Mesendoderm (in vitro differentiated cells): Measurements from ENCODE around the gene C16orf95.
"Not testable (repeated sequence)": the region's sequence is repeated elsewhere in the genome, so short reads cannot be mapped to it uniquely, and the experiment has no call there.

Experiments used
- DNase-seq: peaks from one replicate; pipeline ENCODE4 v3.0.0; 2013
- H2AK5ac ChIP-seq: 2 replicates; pipeline ENCODE4 v1.6.1; 2013; ENCODE audit warnings: low read length, inconsistent platforms
- H2BK120ac ChIP-seq: 2 replicates; pipeline ENCODE4 v1.6.1; 2013; ENCODE audit warnings: low read depth, mild to moderate bottlenecking, low read length, moderate library complexity, mixed read lengths
- H2BK15ac ChIP-seq: replicated peaks from 2 replicates; pipeline ENCODE4 v1.6.1; 2013; ENCODE audit warnings: low read depth, mild to moderate bottlenecking, moderate library complexity
- H2BK5ac ChIP-seq: 2 replicates; pipeline ENCODE4 v1.6.1; 2013; ENCODE audit warnings: low read length, inconsistent platforms
- H3K18ac ChIP-seq: 2 replicates; pipeline ENCODE4 v1.6.1; 2013; ENCODE audit warnings: mild to moderate bottlenecking, low read length, mixed read lengths
- H3K23ac ChIP-seq: one replicate; pipeline ENCODE4 v1.6.1; 2013; ENCODE audit warnings: low read length
- H3K27ac ChIP-seq: 2 replicates; pipeline ENCODE4 v1.5.1; 2013; ENCODE audit warnings: low read depth, mild to moderate bottlenecking, inconsistent platforms, low read length, moderate library complexity
- H3K27me3 ChIP-seq: 2 replicates; pipeline ENCODE4 v1.6.1; 2013; ENCODE audit warnings: low read length, control low read depth, mild to moderate bottlenecking, inconsistent platforms; ENCODE audit not compliant: insufficient read depth, poor library complexity
- H3K36me3 ChIP-seq: 2 replicates; pipeline ENCODE4 v1.6.1; 2013; ENCODE audit warnings: low read length, inconsistent platforms; ENCODE audit not compliant: control insufficient read depth, insufficient read depth
- H3K4ac ChIP-seq: one replicate; pipeline ENCODE4 v1.6.1; 2013; ENCODE audit warnings: low read depth, mild to moderate bottlenecking, low read length, moderate library complexity
- H3K4me1 ChIP-seq: 2 replicates; pipeline ENCODE4 v1.6.1; 2013; ENCODE audit warnings: low read depth, low read length, inconsistent platforms; ENCODE audit not compliant: control insufficient read depth
- H3K4me2 ChIP-seq: 2 replicates; pipeline ENCODE4 v1.6.1; 2013; ENCODE audit warnings: low read length
- H3K4me3 ChIP-seq: 2 replicates; pipeline ENCODE4 v1.5.1; 2013; ENCODE audit warnings: mild to moderate bottlenecking, low read length
- H3K56ac ChIP-seq: one replicate; pipeline ENCODE4 v1.6.1; 2013; ENCODE audit warnings: low read length
- H3K79me1 ChIP-seq: 2 replicates; pipeline ENCODE4 v1.6.1; 2013; ENCODE audit warnings: low read length, inconsistent platforms
- H3K79me2 ChIP-seq: 2 replicates; pipeline ENCODE4 v1.6.1; 2013; ENCODE audit warnings: mild to moderate bottlenecking, low read length; ENCODE audit not compliant: control insufficient read depth, insufficient read depth
- H3K9ac ChIP-seq: 2 replicates; pipeline ENCODE4 v1.6.1; 2013; ENCODE audit warnings: low read length, inconsistent platforms
- H4K5ac ChIP-seq: one replicate; pipeline ENCODE4 v1.6.1; 2013; ENCODE audit warnings: low read length
- H4K8ac ChIP-seq: one replicate; pipeline ENCODE4 v1.6.1; 2013; ENCODE audit warnings: low read depth, mild to moderate bottlenecking, control low read depth, low read length, moderate library complexity
- WGBS: extraction: QIAGEN DNeasy Blood & Tissue Kit; methylation state at CpG from one replicate; pipeline ENCODE4 v1.1.7; 2013; ENCODE audit warnings: low lambda C conversion rate, missing lambda C conversion rate; ENCODE audit not compliant: insufficient coverage; ENCODE audit errors: extremely low coverage; 5-methylcytosine and 5-hydroxymethylcytosine counted together

Gene C16orf95

DNA sequence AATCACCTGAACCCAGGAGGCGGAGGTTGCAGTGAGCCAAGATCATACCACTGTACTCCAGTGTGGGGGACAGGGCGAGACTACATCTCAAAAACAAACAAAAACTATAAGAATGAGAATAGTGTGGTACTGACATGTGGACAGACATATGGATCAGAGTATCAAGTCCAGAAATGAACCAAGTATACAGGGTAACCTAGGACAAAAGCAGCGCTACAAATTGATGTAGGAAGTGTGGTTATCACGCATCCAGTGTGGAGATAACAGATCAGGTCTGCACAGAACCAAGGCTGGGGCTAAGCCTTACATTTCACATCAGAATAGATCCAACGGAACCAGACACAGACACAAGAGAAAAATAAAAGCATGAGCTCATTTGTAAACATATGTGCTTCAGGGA lies 23.0 kb upstream of the C16orf95 start:
- Histone ChIP-seq H2BK120ac (no peak overlapping the region), H3K27ac (no peak overlapping the region), H3K36me3 (no peaks in the 10 kb centered on the region), H2AK5ac (no peak overlapping the region), H3K4me2 (no peak overlapping the region), H3K56ac (no peak overlapping the region), H3K9ac (no peak overlapping the region), H3K4ac (no peak overlapping the region), H3K79me2 (no peaks in the 10 kb centered on the region), H4K5ac (no peak overlapping the region), H4K8ac (no peak overlapping the region), H3K27me3 (no peaks in the 10 kb centered on the region), H2BK5ac (no peak overlapping the region), H3K23ac (no peak overlapping the region), H3K4me1 (no peaks in the 10 kb centered on the region), H3K4me3 (no peak overlapping the region), H2BK15ac (no peak overlapping the region), H3K79me1 (no peaks in the 10 kb centered on the region), H3K18ac (no peak overlapping the region)
- WGBS = no CpG with 5 or more reads among the region's 5 CpGs
- DNase-seq = no peak

- no CpG with 5 or more reads among the region's 11 CpGs for WGBS
- H3K79me1 ChIP-seq, H2BK15ac ChIP-seq, H4K8ac ChIP-seq, H3K4me1 ChIP-seq, DNase-seq, H3K4me3 ChIP-seq, H3K4me2 ChIP-seq, H4K5ac ChIP-seq, H3K36me3 ChIP-seq, H3K18ac ChIP-seq, H3K27me3 ChIP-seq, H3K79me2 ChIP-seq, H2AK5ac ChIP-seq, H3K56ac ChIP-seq, H3K23ac ChIP-seq, H2BK120ac ChIP-seq, H3K4ac ChIP-seq, H2BK5ac ChIP-seq, H3K9ac ChIP-seq, H3K27ac ChIP-seq: not testable (repeated sequence)
Observed at GRCh38 chr16:87339724-87340105, 22.5 kb upstream of the C16orf95 start.

- no CpG with 5 or more reads among the region's 17 CpGs for WGBS
Observed at GRCh38 chr16:87339086-87339723, 22.0 kb upstream of the C16orf95 start.

GRCh38 chr16:87338155-87338765 lies 21.1 kb upstream of the C16orf95 start:
- no peak for DNase-seq

More at GRCh38 chr16:87339086-87339723, 22.0 kb upstream of the C16orf95 start:
- no peaks in the 10 kb centered on the region for H3K79me2 ChIP-seq
- no peak overlapping the region for H3K18ac ChIP-seq
- H2BK15ac ChIP-seq = no peak overlapping the region
- H4K5ac ChIP-seq = no peak overlapping the region
- no peak overlapping the region for H3K56ac ChIP-seq
- no peak overlapping the region for H3K4me2 ChIP-seq
- H3K23ac ChIP-seq = no peak overlapping the region
- H3K36me3 ChIP-seq = no peaks in the 10 kb centered on the region
- no peaks in the 10 kb centered on the region for H3K27me3 ChIP-seq
- no peak overlapping the region for H3K9ac ChIP-seq
- H2BK120ac ChIP-seq = no peak overlapping the region
- no peak overlapping the region for H2AK5ac ChIP-seq
- H2BK5ac ChIP-seq = no peak overlapping the region
- H4K8ac ChIP-seq = no peak overlapping the region
- H3K79me1 ChIP-seq = no peaks in the 10 kb centered on the region
- H3K27ac ChIP-seq = no peak overlapping the region
- H3K4me3 ChIP-seq = no peak overlapping the region
- H3K4ac ChIP-seq = no peak overlapping the region
- DNase-seq = peak; percentile 9
- no peaks in the 10 kb centered on the region for H3K4me1 ChIP-seq

DNA sequence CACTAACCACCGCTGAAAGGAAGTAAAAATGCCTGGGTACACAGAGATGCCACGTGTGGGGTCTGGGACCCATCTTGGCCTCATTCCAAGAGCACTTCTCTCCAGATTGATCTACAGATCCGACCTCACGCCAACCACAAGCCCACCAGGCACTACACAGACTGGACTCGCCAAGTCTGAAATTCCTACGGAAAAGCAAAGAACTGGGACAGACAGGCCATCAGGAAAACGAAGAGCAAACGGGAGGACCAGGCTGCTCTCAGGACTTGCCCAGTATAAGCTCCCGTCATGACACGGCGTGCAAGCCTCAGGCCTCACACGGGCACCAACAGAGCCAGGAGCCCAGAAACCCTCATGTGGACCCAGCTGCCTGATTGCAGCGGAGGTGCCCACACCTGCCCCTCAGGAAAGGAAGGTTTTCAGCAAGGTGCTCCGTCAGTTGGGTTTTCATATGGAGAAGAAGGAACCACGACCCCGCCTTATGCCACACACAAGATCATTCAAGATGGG lies 20.1 kb upstream of the C16orf95 start:
- Histone ChIP-seq H4K8ac (no peak overlapping the region), H3K56ac (no peak overlapping the region)
- WGBS = no CpG with 5 or more reads among the region's 16 CpGs

More at GRCh38 chr16:87338155-87338765, 21.1 kb upstream of the C16orf95 start:
- Histone ChIP-seq H2BK120ac (no peak overlapping the region), H3K4me2 (no peak overlapping the region), H3K4me1 (no peaks in the 10 kb centered on the region), H3K27me3 (no peaks in the 10 kb centered on the region), H3K56ac (no peak overlapping the region), H3K4me3 (no peak overlapping the region), H3K23ac (no peak overlapping the region), H3K36me3 (no peaks in the 10 kb centered on the region), H4K5ac (no peak overlapping the region), H2BK15ac (no peak overlapping the region), H3K4ac (no peak overlapping the region), H3K18ac (no peak overlapping the region), H2AK5ac (no peak overlapping the region), H4K8ac (no peak overlapping the region), H3K79me2 (no peaks in the 10 kb centered on the region), H3K27ac (no peak overlapping the region), H3K79me1 (no peaks in the 10 kb centered on the region), H2BK5ac (no peak overlapping the region), H3K9ac (no peak overlapping the region)
- WGBS = no CpG with 5 or more reads among the region's 18 CpGs

More for the DNA sequence above, 20.1 kb upstream of the C16orf95 start:
- no peak overlapping the region for H2BK15ac ChIP-seq
- H2AK5ac ChIP-seq = no peak overlapping the region
- H3K27me3 ChIP-seq = no peaks in the 10 kb centered on the region
- no peak overlapping the region for H3K4me3 ChIP-seq
- H3K4ac ChIP-seq = no peak overlapping the region
- no peak for DNase-seq
- H3K79me2 ChIP-seq = no peaks in the 10 kb centered on the region
- no peaks in the 10 kb centered on the region for H3K36me3 ChIP-seq
- no peak overlapping the region for H3K23ac ChIP-seq
- no peaks in the 10 kb centered on the region for H3K4me1 ChIP-seq
- H3K9ac ChIP-seq = no peak overlapping the region
- H3K18ac ChIP-seq = no peak overlapping the region
- H4K5ac ChIP-seq = no peak overlapping the region
- no peak overlapping the region for H3K27ac ChIP-seq
- no peak overlapping the region for H2BK120ac ChIP-seq
- no peak overlapping the region for H2BK5ac ChIP-seq
- H3K79me1 ChIP-seq = no peaks in the 10 kb centered on the region
- H3K4me2 ChIP-seq = no peak overlapping the region
